Stomach smooth muscle (tissue), 2 donors: ENCODE results near the gene IRF5.

Source experiments
- H3K27ac ChIP-seq: one replicate; pipeline ENCODE4 v1.7.0; 2013; ENCODE audit warnings: mild to moderate bottlenecking, low read length, inconsistent platforms
- H3K27me3 ChIP-seq, 2 donors: one replicate each; pipeline ENCODE4 v1.7.0; 2013; ENCODE audit warnings: low read length in 2 of 2; ENCODE audit not compliant: insufficient read depth in 2 of 2, control insufficient read depth in 1 of 2
- H3K36me3 ChIP-seq, 2 donors: one replicate each; pipeline ENCODE4 v1.7.0; 2013; ENCODE audit warnings: low read length in 2 of 2; ENCODE audit not compliant: control insufficient read depth in 2 of 2, insufficient read depth in 2 of 2
- H3K4me1 ChIP-seq: one replicate; pipeline ENCODE4 v1.7.0; 2013; ENCODE audit warnings: low read length; ENCODE audit not compliant: control insufficient read depth, insufficient read depth
- H3K4me3 ChIP-seq, 2 donors: one replicate each; pipeline ENCODE4 v1.7.0; 2013; ENCODE audit warnings: low read length in 2 of 2
- H3K9ac ChIP-seq, 2 donors: one replicate each; pipeline ENCODE4 v1.7.0; 2013; ENCODE audit warnings: low read length in 2 of 2, mild to moderate bottlenecking in 1 of 2
- H3K9me3 ChIP-seq, 2 donors: one replicate each; pipeline ENCODE4 v1.7.0; 2013; ENCODE audit warnings: low read length in 2 of 2; ENCODE audit not compliant: control insufficient read depth in 2 of 2
- donor health status: healthy.
- donor health status: Pancreatic carcinoma.

Gene IRF5

GRCh38 chr7:128954150-128954549, 16.4 kb downstream of the IRF5 start:
- H3K4me3 ChIP-seq = no peak overlapping the region
- H3K36me3 ChIP-seq = peaks cover 31 to 34% of the 10 kb centered on the region in 2 donors
- H3K4me1 ChIP-seq = no peaks in the 10 kb centered on the region
- no peak overlapping the region for H3K27ac ChIP-seq
- no peak overlapping the region for H3K9ac ChIP-seq
- H3K27me3 ChIP-seq = no peaks in the 10 kb centered on the region
- no peaks in the 10 kb centered on the region for H3K9me3 ChIP-seq

GRCh38 chr7:128954830-128955802, 17.4 kb downstream of the IRF5 start:
- Histone ChIP-seq H3K9ac (no peak overlapping the region), H3K9me3 (no peaks in the 10 kb centered on the region), H3K27ac (no peak overlapping the region), H3K4me3 (no peak overlapping the region), H3K27me3 (no peaks in the 10 kb centered on the region), H3K4me1 (no peaks in the 10 kb centered on the region), H3K36me3 (peaks cover 37% of the 10 kb centered on the region in 2 donors)

GRCh38 chr7:128955981-128956380, 18.3 kb downstream of the IRF5 start:
- Histone ChIP-seq H3K9me3 (no peaks in the 10 kb centered on the region), H3K4me1 (no peaks in the 10 kb centered on the region), H3K4me3 (no peak overlapping the region), H3K36me3 (peaks cover 37 to 39% of the 10 kb centered on the region in 2 donors), H3K27me3 (no peaks in the 10 kb centered on the region), H3K27ac (no peak overlapping the region), H3K9ac (no peak overlapping the region)

GRCh38 chr7:128959296-128959695, 21.6 kb downstream of the IRF5 start:
- Histone ChIP-seq H3K9me3 (no peaks in the 10 kb centered on the region), H3K36me3 (peaks cover 31 to 34% of the 10 kb centered on the region in 2 donors), H3K27me3 (no peaks in the 10 kb centered on the region), H3K9ac (no peak overlapping the region), H3K4me1 (no peaks in the 10 kb centered on the region), H3K4me3 (no peak overlapping the region), H3K27ac (no peak overlapping the region)

- Histone ChIP-seq H3K27me3 (no peaks in the 10 kb centered on the region), H3K36me3 (peaks cover 29 to 38% of the 10 kb centered on the region in 2 donors), H3K9me3 (no peaks in the 10 kb centered on the region), H3K27ac (no peak overlapping the region), H3K9ac (no peak overlapping the region), H3K4me1 (no peaks in the 10 kb centered on the region), H3K4me3 (no peak overlapping the region)
Observed at GRCh38 chr7:128961030-128961659, 23.4 kb downstream of the IRF5 start.

- Histone ChIP-seq H3K9me3 (no peaks in the 10 kb centered on the region), H3K4me1 (no peaks in the 10 kb centered on the region), H3K36me3 (peaks cover 36 to 39% of the 10 kb centered on the region in 2 donors), H3K27ac (no peak overlapping the region), H3K27me3 (no peaks in the 10 kb centered on the region), H3K9ac (no peak overlapping the region), H3K4me3 (no peak overlapping the region)
Observed at GRCh38 chr7:128962899-128963298, 25.2 kb downstream of the IRF5 start.

- no peaks in the 10 kb centered on the region for H3K27me3 ChIP-seq
- H3K4me3 ChIP-seq = no peak overlapping the region
- no peaks in the 10 kb centered on the region for H3K4me1 ChIP-seq
- H3K9ac ChIP-seq = no peak overlapping the region
- no peaks in the 10 kb centered on the region for H3K9me3 ChIP-seq
- no peak overlapping the region for H3K27ac ChIP-seq
- H3K36me3 ChIP-seq = peaks cover 36 to 39% of the 10 kb centered on the region in 2 donors
Observed at GRCh38 chr7:128963327-128963757, 25.6 kb downstream of the IRF5 start.

GRCh38 chr7:128968624-128969023, 30.9 kb downstream of the IRF5 start:
- H3K27me3 ChIP-seq = no peaks in the 10 kb centered on the region
- no peaks in the 10 kb centered on the region for H3K9me3 ChIP-seq
- no peak overlapping the region for H3K4me3 ChIP-seq
- H3K36me3 ChIP-seq = peaks cover 48 to 50% of the 10 kb centered on the region in 2 donors
- no peak overlapping the region for H3K9ac ChIP-seq
- H3K27ac ChIP-seq = no peak overlapping the region
- no peaks in the 10 kb centered on the region for H3K4me1 ChIP-seq

GRCh38 chr7:128974241-128974934, 36.7 kb downstream of the IRF5 start:
- Histone ChIP-seq H3K4me3 (no peak overlapping the region), H3K4me1 (no peaks in the 10 kb centered on the region), H3K9ac (no peak overlapping the region), H3K27ac (no peak overlapping the region), H3K36me3 (peaks cover 51 to 59% of the 10 kb centered on the region in 2 donors), H3K27me3 (no peaks in the 10 kb centered on the region), H3K9me3 (no peaks in the 10 kb centered on the region)

- no peaks in the 10 kb centered on the region for H3K27me3 ChIP-seq
- peaks cover 42 to 50% of the 10 kb centered on the region in 2 donors for H3K36me3 ChIP-seq
Observed at GRCh38 chr7:128982105-128982504, 44.4 kb downstream of the IRF5 start.

More at GRCh38 chr7:128982105-128982504, 44.4 kb downstream of the IRF5 start:
- no peak overlapping the region for H3K27ac ChIP-seq
- H3K4me1 ChIP-seq = no peaks in the 10 kb centered on the region
- no peaks in the 10 kb centered on the region for H3K9me3 ChIP-seq
- H3K4me3 ChIP-seq = no peak overlapping the region
- no peak overlapping the region for H3K9ac ChIP-seq
